SKM-1 treated with dmso at 0.1 percent for 144 hours (cell line): Measurements from ENCODE around the gene CARD11.

Source experiments
- DNase-seq: peaks from one replicate; lab custom pipeline; 2025; ENCODE audit not compliant: unreplicated experiment; lab: John Stamatoyannopoulos, UW

Gene CARD11

GRCh38 chr7:2909043-2909442 is 134.6 kb downstream of the CARD11 start:
- DNase-seq, result no peak

- no peak for DNase-seq
Measured at GRCh38 chr7:2908103-2908683, 135.5 kb downstream of the CARD11 start.

- DNase-seq, result no peak
Measured at GRCh38 chr7:2906197-2906931, 137.3 kb downstream of the CARD11 start.

- no peak for DNase-seq
Measured at GRCh38 chr7:2905500-2905899, 138.2 kb downstream of the CARD11 start.

- no peak for DNase-seq
Measured at GRCh38 chr7:2905027-2905426, 138.6 kb downstream of the CARD11 start.

- no peak for DNase-seq
Measured at GRCh38 chr7:2904202-2904601, 139.5 kb downstream of the CARD11 start.

GRCh38 chr7:2903682-2904162 is 139.9 kb downstream of the CARD11 start:
- no peak for DNase-seq

- DNase-seq, result no peak
Measured at GRCh38 chr7:2897023-2897422, 146.6 kb downstream of the CARD11 start.

- no peak for DNase-seq
Measured at GRCh38 chr7:2896131-2896530, 147.5 kb downstream of the CARD11 start.

- no peak for DNase-seq
Measured at GRCh38 chr7:2894118-2894940, 149.3 kb downstream of the CARD11 start.

- no peak for DNase-seq
Measured at GRCh38 chr7:2893411-2893861, 150.2 kb downstream of the CARD11 start.

- no peak for DNase-seq
Measured at GRCh38 chr7:2892549-2892948, 151.1 kb downstream of the CARD11 start.

GRCh38 chr7:2887816-2888215 is 155.9 kb downstream of the CARD11 start:
- DNase-seq, result no peak

- peak; percentile 48 for DNase-seq
Measured at GRCh38 chr7:2886900-2887299, 156.8 kb downstream of the CARD11 start.

GRCh38 chr7:2886391-2886790 is 157.3 kb downstream of the CARD11 start:
- DNase-seq, result no peak

GRCh38 chr7:2884161-2884560 is 159.5 kb downstream of the CARD11 start:
- DNase-seq, result no peak

GRCh38 chr7:2883101-2883500 is 160.6 kb downstream of the CARD11 start:
- DNase-seq, result no peak

GRCh38 chr7:2882111-2882510 is 161.6 kb downstream of the CARD11 start:
- no peak for DNase-seq

- DNase-seq, result no peak
Measured at GRCh38 chr7:2880874-2881533, 162.7 kb downstream of the CARD11 start.

GRCh38 chr7:2880051-2880450 is 163.6 kb downstream of the CARD11 start:
- DNase-seq, result no peak

- no peak for DNase-seq
Measured at GRCh38 chr7:2879354-2879753, 164.3 kb downstream of the CARD11 start.
